Measurements from ENCODE around the gene ZFHX3. TPM values are rescaled to one million over a fixed set of nuclear protein-coding genes. Genes with fewer than 3 reads are reported as not detected.
"Not testable (repeated sequence)": the region's sequence is repeated elsewhere in the genome, so short reads cannot be mapped to it uniquely, and the experiment has no call there.

Gene ZFHX3
- total and polyA plus RNA-seq, 7 experiments from 2014 or later, result 0.09 to 9.8 (median 1.7) TPM

DNA sequence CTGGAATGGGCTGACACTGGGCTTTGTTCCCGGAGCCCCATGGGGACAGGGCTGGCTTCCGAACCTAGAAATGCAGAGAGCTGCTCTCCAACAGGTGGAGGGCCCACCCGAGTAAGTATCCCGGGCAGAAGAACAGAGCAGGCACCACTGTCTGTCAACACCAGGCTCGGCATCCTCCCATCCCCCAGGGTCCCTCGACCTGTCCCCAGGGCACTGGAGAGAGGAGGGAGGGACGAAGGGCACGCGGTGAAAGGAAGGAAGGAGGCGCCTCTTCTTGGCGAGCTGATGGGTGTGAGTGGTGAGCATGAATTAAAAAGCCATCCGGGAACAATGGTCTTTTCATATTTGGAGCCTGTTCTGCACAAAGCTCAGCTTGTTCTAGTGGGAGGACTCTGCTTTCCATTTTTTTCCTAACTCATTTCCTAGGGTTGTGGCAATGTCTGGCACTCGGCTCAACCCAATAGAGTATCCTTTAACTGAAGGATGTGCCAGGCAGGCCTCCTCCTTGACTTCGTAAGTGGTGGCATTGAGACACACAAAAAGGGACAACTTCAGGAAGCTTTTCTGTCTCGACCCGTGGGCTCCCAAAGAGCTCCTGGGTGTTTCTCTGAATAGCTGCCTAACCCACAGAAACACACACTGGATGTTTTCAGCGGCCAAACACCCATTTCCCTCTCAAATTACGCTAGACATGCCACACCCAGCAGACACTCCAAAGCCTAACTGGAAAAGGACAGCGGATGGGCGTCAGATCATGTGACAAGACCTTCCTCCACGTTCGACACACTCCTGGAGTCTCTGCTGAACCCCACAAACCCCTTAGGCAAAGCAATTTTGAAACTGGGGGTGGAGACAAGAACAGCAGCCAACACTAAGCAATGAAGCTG, 47.7 kb downstream of the ZFHX3 start:
- no peak overlapping the region for H3K4me3 ChIP-seq (ENCODE audit: low read length)
- Mint-ChIP-seq H3K4me1 (peaks cover 0 to 1% (median 0%) of the 10 kb centered on the region in 7 donors), H3K4me3 (no peak overlapping the region), H3K9me3 (peaks cover 0 to 13% (median 5%) of the 10 kb centered on the region in 11 donors), H3K27ac (no peak overlapping the region), H3K36me3 (no peaks in the 10 kb centered on the region), H3K27me3 (peaks cover 0 to 3% (median 0%) of the 10 kb centered on the region in 5 donors)
- no peaks in the 10 kb centered on the region for H3K36me3 ChIP-seq (ENCODE audit: control insufficient read depth in 2 of 3, insufficient read depth in 3 of 3, low read length in 3 of 3)
- no peaks in the 10 kb centered on the region for H3K27me3 ChIP-seq (ENCODE audit: control insufficient read depth in 2 of 2, insufficient read depth in 2 of 2, low read length in 2 of 2)
- POLR2A ChIA-PET, result no interaction called here
- CTCF ChIA-PET, result no interaction called here
- H3K27ac ChIP-seq (ENCODE audit: low read depth, low read length), result no peak overlapping the region
- H3K9me3 ChIP-seq (ENCODE audit: control insufficient read depth in 2 of 3, low read length in 3 of 3), result peaks cover 0 to 10% (median 0%) of the 10 kb centered on the region in 3 experiments
- no peak for ATAC-seq
- DNase-seq, result no peak
- no peaks in the 10 kb centered on the region for H3K4me1 ChIP-seq (ENCODE audit: control insufficient read depth in 2 of 2, insufficient read depth in 2 of 2, low read length in 2 of 2)
- intact Hi-C loops (cut with micrococcal nuclease), result no loop called here

- H3K27me3 Mint-ChIP-seq, result peaks cover 0 to 3% (median 0%) of the 10 kb centered on the region in 5 donors
- peaks cover 0 to 1% (median 0%) of the 10 kb centered on the region in 7 donors for H3K4me1 Mint-ChIP-seq
- no peak overlapping the region for H3K4me3 ChIP-seq (ENCODE audit: low read length)
- CTCF ChIA-PET, result no interaction called here
- POLR2A ChIA-PET, result no interaction called here
- ATAC-seq (no peak), DNase-seq (no peak)
- H3K36me3 ChIP-seq (ENCODE audit: control insufficient read depth in 2 of 3, insufficient read depth in 3 of 3, low read length in 3 of 3), result no peaks in the 10 kb centered on the region
- H3K27ac ChIP-seq (ENCODE audit: low read depth, low read length), result no peak overlapping the region
- H3K9me3 ChIP-seq (ENCODE audit: control insufficient read depth in 2 of 3, low read length in 3 of 3), result peaks cover 0 to 10% (median 0%) of the 10 kb centered on the region in 3 experiments
- intact Hi-C loops (cut with micrococcal nuclease), result no loop called here
- H3K4me1 ChIP-seq (ENCODE audit: control insufficient read depth in 2 of 2, insufficient read depth in 2 of 2, low read length in 2 of 2), result no peaks in the 10 kb centered on the region
- peaks cover 0 to 13% (median 5%) of the 10 kb centered on the region in 11 donors for H3K9me3 Mint-ChIP-seq
- H3K27me3 ChIP-seq (ENCODE audit: control insufficient read depth in 2 of 2, insufficient read depth in 2 of 2, low read length in 2 of 2), result no peaks in the 10 kb centered on the region
- no peak overlapping the region for H3K27ac Mint-ChIP-seq
- H3K36me3 Mint-ChIP-seq, result no peaks in the 10 kb centered on the region
- no peak overlapping the region for H3K4me3 Mint-ChIP-seq
Measured at GRCh38 chr16:72999541-73000019, 48.3 kb downstream of the ZFHX3 start.

DNA sequence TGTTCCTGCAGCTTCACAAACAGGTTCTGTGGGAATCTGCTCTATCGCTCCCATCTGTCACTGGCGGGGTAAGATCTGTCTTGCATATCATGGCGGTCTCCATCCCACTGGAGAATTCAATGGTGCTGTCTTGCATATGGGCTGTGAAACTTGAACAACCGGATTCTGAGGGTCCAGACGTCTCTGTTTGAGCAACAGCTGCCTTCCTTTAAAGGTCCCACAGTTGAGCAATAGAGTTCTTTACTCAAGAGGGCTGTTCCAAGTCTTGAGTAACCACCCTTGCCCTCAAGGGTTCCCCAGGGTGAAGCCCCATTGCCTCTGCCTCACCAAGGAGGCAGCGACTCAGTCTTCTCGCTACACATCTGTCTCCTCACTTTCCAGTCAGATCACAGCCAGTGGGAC, 50.8 kb downstream of the ZFHX3 start:
- Histone ChIP-seq H3K36me3 (ENCODE audit: control insufficient read depth in 2 of 3, insufficient read depth in 3 of 3, low read length in 3 of 3) (no peaks in the 10 kb centered on the region), H3K27ac (ENCODE audit: low read depth, low read length) (no peak overlapping the region), H3K4me3 (ENCODE audit: low read length) (no peak overlapping the region), H3K27me3 (ENCODE audit: control insufficient read depth in 2 of 2, insufficient read depth in 2 of 2, low read length in 2 of 2) (no peaks in the 10 kb centered on the region), H3K4me1 (ENCODE audit: control insufficient read depth in 2 of 2, insufficient read depth in 2 of 2, low read length in 2 of 2) (no peaks in the 10 kb centered on the region), H3K9me3 (ENCODE audit: control insufficient read depth in 2 of 3, low read length in 3 of 3) (peaks cover 0 to 10% (median 0%) of the 10 kb centered on the region in 3 experiments)
- H3K4me1 Mint-ChIP-seq, result peaks cover 0 to 1% (median 0%) of the 10 kb centered on the region in 7 donors
- intact Hi-C loops (cut with micrococcal nuclease), result no loop called here
- peaks cover 0 to under 1% (median 0%) of the 10 kb centered on the region in 5 donors for H3K27me3 Mint-ChIP-seq
- ChIA-PET CTCF (interaction anchor here (0.6 kb wide), 1 partner anchor 38 kb away, joined by 3 read pairs; no protein-coding TSS in a partner anchor), POLR2A (no interaction called here)
- peaks cover 0 to 13% (median 5%) of the 10 kb centered on the region in 11 donors for H3K9me3 Mint-ChIP-seq
- H3K36me3 Mint-ChIP-seq, result no peaks in the 10 kb centered on the region
- no peak overlapping the region for H3K27ac Mint-ChIP-seq
- no peak overlapping the region for H3K4me3 Mint-ChIP-seq
- DNase-seq (no peak), ATAC-seq (peak; percentile 27)

DNA sequence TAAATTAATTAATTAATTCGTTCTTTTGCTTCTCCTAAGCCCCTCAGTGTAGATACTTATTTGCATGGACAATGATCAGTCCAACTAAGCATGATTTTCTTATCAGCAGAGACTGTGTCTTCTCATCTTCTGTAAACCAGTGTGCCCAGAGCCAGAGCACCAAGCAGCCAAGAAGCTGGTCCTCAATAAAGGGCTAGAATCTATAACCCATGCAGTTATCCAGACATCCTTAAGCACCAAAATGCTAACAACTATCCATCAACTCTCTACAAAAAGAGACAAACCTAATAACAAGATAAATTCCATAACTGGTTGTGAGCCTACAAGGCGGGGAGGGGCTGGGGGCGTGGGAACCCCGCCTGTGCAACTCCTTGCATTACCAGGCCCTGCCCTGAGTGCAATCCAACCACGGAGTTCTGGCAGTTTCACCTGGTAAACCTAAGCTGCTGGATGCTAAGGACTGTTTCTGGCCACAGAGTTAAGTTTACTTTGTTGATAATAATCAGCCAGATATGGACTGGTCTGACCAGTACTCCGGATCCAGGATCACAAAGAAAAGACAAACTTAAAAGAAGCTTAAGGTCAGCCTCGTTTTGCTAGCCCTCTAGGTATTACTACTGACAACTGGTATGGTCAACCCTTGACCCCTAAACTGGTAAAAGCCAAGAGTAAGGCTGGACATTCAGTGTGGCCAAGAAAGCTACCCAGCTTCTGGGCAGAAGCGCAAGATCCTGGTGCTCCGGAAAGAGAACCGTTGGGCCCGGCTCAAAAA, 51.5 kb downstream of the ZFHX3 start:
- intact Hi-C loops (cut with micrococcal nuclease), result no loop called here
- POLR2A ChIA-PET, result no interaction called here
- no peak overlapping the region for H3K4me3 Mint-ChIP-seq
- no peak overlapping the region for H3K4me3 ChIP-seq (ENCODE audit: low read length)
- peaks cover 0 to 1% (median 0%) of the 10 kb centered on the region in 7 donors for H3K4me1 Mint-ChIP-seq
- H3K27ac Mint-ChIP-seq, result no peak overlapping the region
- peaks cover 0 to 13% (median 5%) of the 10 kb centered on the region in 11 donors for H3K9me3 Mint-ChIP-seq
- DNase-seq (no peak), ATAC-seq (no peak)
- no peak overlapping the region for H3K27ac ChIP-seq (ENCODE audit: low read depth, low read length)
- CTCF ChIA-PET, result no interaction called here
- no peaks in the 10 kb centered on the region for H3K36me3 ChIP-seq (ENCODE audit: control insufficient read depth in 2 of 3, insufficient read depth in 3 of 3, low read length in 3 of 3)
- H3K27me3 ChIP-seq (ENCODE audit: control insufficient read depth in 2 of 2, insufficient read depth in 2 of 2, low read length in 2 of 2), result no peaks in the 10 kb centered on the region
- H3K36me3 Mint-ChIP-seq, result no peaks in the 10 kb centered on the region
- H3K27me3 Mint-ChIP-seq, result no peaks in the 10 kb centered on the region
- H3K9me3 ChIP-seq (ENCODE audit: control insufficient read depth in 2 of 3, low read length in 3 of 3), result peaks cover 0 to 10% (median 0%) of the 10 kb centered on the region in 3 experiments
- no peaks in the 10 kb centered on the region for H3K4me1 ChIP-seq (ENCODE audit: control insufficient read depth in 2 of 2, insufficient read depth in 2 of 2, low read length in 2 of 2)

- H3K4me1 ChIP-seq (ENCODE audit: control insufficient read depth in 2 of 2, insufficient read depth in 2 of 2, low read length in 2 of 2); H3K36me3 Mint-ChIP-seq; CTCF ChIA-PET; H3K4me1 Mint-ChIP-seq; H3K4me3 Mint-ChIP-seq; H3K27me3 Mint-ChIP-seq; POLR2A ChIA-PET; DNase-seq; H3K36me3 ChIP-seq (ENCODE audit: control insufficient read depth in 2 of 3, insufficient read depth in 3 of 3, low read length in 3 of 3); H3K27ac ChIP-seq (ENCODE audit: low read depth, low read length); H3K27me3 ChIP-seq (ENCODE audit: control insufficient read depth in 2 of 2, insufficient read depth in 2 of 2, low read length in 2 of 2); H3K9me3 ChIP-seq (ENCODE audit: control insufficient read depth in 2 of 3, low read length in 3 of 3); H3K4me3 ChIP-seq (ENCODE audit: low read length); intact Hi-C loops (cut with micrococcal nuclease); H3K9me3 Mint-ChIP-seq; ATAC-seq; H3K27ac Mint-ChIP-seq: not testable (repeated sequence)
Measured at GRCh38 chr16:72995882-72996270, 52.1 kb downstream of the ZFHX3 start.

DNA sequence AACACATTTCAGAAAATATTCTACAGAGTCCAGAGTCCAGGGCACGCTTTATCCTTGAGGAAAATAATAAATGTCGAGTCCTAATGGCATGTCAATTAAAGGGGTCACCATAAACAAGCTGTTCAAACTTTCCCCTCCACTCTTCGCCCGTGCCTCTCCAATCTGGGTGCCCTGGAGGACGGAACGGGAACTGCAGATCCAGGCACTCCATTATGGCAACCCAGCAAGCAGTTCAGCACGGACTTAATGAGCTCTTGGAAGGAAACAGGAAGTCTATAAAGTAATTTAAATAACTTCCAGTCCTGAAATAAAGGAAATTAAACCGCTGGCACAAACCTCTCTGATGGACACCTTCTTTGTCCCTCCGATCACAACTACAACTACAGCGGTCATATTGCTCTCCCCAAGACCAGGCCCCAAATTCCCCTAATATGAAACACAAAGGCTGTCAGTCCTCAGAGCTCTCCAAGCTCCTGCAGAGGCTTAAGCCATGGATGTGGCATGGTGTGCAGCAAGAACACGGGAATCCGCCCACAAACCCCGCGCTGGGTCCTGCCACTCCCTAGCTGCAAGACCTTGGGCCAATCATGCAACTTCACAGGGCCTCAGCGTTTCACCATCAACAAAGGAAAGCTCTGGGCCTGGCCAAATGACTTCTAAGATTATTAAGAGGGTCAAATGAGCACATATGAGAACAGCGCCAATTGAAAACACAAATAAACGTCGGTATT, 52.6 kb downstream of the ZFHX3 start:
- no peak overlapping the region for H3K27ac ChIP-seq (ENCODE audit: low read depth, low read length)
- ChIA-PET CTCF (no interaction called here), POLR2A (no interaction called here)
- intact Hi-C loops (cut with micrococcal nuclease), result no loop called here
- Mint-ChIP-seq H3K4me1 (peaks cover 0 to 4% (median 0%) of the 10 kb centered on the region in 7 donors), H3K27me3 (no peaks in the 10 kb centered on the region), H3K9me3 (peaks cover 0 to 3% (median 0%) of the 10 kb centered on the region in 11 donors), H3K36me3 (no peaks in the 10 kb centered on the region), H3K4me3 (no peak overlapping the region), H3K27ac (no peak overlapping the region)
- no peaks in the 10 kb centered on the region for H3K36me3 ChIP-seq (ENCODE audit: control insufficient read depth in 2 of 3, insufficient read depth in 3 of 3, low read length in 3 of 3)
- ATAC-seq, result no peak
- no peak overlapping the region for H3K4me3 ChIP-seq (ENCODE audit: low read length)
- no peaks in the 10 kb centered on the region for H3K27me3 ChIP-seq (ENCODE audit: control insufficient read depth in 2 of 2, insufficient read depth in 2 of 2, low read length in 2 of 2)
- no peaks in the 10 kb centered on the region for H3K4me1 ChIP-seq (ENCODE audit: control insufficient read depth in 2 of 2, insufficient read depth in 2 of 2, low read length in 2 of 2)
- no peak for DNase-seq
- H3K9me3 ChIP-seq (ENCODE audit: control insufficient read depth in 2 of 3, low read length in 3 of 3), result no peaks in the 10 kb centered on the region

Data from naive thymus-derived CD4-positive, alpha-beta T cell (primary cell).